DOHH2 (cell line): Measurements from ENCODE around the gene DSCAM.

Source experiments
- EZH2phosphoT487 ChIP-seq: fragments of 200-600 bp; sonication (generic); IDR thresholded peaks from 2 replicates; pipeline ENCODE4 v1.6.1; 2017; ENCODE audit warnings: borderline replicate concordance, mild to moderate bottlenecking, antibody characterized with exemption, low read length, moderate library complexity, mixed read lengths
- TF ChIP-seq, protein P1 (sequence below): fragments of 200-600 bp; sonication (generic); IDR thresholded peaks from one replicate; pipeline ENCODE4 v1.5.1; 2014; ENCODE audit warnings: antibody characterized with exemption, mild to moderate bottlenecking, low read depth, low read length; ENCODE audit not compliant: poor library complexity, severe bottlenecking

GRCh38 chr21:40015818-40016217, 831.1 kb downstream of the DSCAM start:
- TF ChIP-seq, protein P1, sequence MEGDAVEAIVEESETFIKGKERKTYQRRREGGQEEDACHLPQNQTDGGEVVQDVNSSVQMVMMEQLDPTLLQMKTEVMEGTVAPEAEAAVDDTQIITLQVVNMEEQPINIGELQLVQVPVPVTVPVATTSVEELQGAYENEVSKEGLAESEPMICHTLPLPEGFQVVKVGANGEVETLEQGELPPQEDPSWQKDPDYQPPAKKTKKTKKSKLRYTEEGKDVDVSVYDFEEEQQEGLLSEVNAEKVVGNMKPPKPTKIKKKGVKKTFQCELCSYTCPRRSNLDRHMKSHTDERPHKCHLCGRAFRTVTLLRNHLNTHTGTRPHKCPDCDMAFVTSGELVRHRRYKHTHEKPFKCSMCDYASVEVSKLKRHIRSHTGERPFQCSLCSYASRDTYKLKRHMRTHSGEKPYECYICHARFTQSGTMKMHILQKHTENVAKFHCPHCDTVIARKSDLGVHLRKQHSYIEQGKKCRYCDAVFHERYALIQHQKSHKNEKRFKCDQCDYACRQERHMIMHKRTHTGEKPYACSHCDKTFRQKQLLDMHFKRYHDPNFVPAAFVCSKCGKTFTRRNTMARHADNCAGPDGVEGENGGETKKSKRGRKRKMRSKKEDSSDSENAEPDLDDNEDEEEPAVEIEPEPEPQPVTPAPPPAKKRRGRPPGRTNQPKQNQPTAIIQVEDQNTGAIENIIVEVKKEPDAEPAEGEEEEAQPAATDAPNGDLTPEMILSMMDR = no peak
- no peak for TF ChIP-seq EZH2phosphoT487
